HG02884 (cell line): ENCODE measurements around the gene CACNA1C.

Source experiments
- ATAC-seq: cut with Tn5 transposase; IDR thresholded peaks from one replicate; pipeline ENCODE4 v1.9.1; 2021; ENCODE audit warnings: mild to moderate bottlenecking, moderate library complexity; ENCODE audit not compliant: unreplicated experiment

Gene CACNA1C

DNA sequence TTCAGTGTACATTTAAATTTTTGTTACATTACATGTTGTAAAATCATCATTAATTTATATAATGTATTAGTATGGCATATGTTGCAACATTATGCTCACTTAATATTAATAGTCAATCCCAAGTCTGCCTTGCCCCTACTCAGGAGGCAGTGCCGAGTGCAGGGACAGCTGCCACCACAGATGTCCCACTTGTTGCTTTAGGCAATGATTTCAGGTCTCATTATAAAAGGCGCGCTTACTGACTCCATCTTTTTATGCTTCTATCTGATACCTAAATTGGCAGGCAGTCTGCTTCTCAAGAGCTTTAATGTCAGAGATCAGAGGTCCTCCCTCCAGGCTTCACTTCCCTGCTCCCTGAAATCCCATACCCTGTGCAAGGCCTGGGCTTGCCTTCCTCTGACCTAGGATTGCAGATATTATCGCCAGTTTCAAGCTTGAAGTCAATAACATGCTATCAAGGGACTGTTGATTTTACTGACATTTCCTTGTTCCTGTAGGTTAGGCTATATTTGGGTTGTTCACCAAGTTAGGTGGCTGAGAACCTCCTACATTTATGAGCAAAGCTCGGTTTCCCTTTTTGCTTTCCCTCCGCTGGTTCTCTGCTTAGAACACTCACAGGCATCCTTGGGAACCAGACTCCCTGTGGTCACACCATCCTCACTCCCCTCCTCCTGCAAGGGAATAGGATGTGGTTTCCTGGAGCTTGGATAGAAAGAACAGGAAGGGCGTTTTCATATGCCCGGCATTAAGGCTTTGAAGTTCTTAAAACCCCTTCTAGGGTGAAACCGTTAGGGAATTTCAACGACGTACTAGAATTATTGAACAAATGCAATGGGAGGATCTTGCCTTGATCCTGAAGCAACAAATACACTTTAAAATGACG, 533.6 kb downstream of the CACNA1C start:
- no peak for ATAC-seq

- no peak for ATAC-seq
These were observed 535.6 kb downstream of the CACNA1C start for GRCh38 chr12:2588345-2588744.

DNA sequence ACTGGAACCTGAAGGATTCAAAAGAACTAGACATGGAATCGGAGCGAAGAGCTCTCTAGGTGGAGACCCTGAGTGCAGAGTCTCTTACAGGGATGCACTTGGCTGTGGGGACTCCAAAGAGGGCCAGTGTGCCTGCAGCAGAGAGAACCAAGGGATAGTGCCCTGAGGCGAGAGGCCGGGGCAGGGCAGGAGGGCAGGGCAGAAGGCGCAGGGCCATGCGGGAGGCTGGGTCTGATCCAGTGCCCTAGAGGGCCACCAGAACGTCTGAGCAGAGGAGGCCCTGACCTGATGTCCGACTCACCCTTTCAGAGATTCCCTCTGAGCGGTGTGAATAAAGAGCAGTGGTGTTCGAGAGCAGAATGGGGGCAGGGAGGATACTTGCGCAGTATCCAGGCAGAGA, 536.6 kb downstream of the CACNA1C start:
- no peak for ATAC-seq

DNA sequence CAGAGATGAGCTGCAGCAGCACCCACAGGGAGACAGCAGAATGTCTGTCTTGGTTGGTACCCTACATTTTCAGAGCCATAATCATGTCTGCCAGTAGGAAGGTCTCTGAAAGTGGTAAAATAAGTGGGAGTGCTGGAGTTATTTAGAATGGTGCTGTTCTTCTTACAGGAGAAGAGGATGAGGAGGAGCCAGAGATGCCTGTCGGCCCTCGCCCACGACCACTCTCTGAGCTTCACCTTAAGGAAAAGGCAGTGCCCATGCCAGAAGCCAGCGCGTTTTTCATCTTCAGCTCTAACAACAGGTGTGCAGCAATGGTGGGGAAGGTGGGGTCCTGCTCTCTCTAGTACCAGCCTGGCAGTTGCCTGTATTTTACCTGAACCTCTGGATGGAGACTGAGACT, 540.3 kb downstream of the CACNA1C start:
- no peak for ATAC-seq

GRCh38 chr12:2596441-2596840, 543.7 kb downstream of the CACNA1C start:
- no peak for ATAC-seq

DNA sequence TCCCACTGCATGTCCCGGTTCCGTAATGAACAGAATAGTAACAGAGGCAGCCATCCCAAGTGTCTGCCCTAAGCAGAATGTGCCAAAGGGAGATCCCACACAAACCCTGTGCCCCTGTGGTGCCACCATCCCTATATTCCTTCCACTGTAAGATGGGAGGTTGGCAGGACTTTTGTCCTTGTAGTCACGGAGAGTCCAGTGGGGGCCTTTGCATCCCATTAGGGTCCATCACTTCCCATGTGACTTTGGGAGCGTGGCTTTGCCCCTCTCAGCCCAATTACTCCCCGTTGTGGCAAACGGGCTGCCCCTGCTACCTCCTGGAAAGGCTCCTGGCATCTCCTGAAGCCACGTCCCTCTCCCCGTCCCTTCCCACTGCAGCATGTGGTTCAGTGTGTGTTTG, 552.5 kb downstream of the CACNA1C start:
- no peak for ATAC-seq

GRCh38 chr12:2606186-2606910, 553.6 kb downstream of the CACNA1C start:
- no peak for ATAC-seq

- no peak for ATAC-seq
These were observed 555.3 kb downstream of the CACNA1C start for GRCh38 chr12:2607881-2608607.

- ATAC-seq = no peak
These were observed 555.8 kb downstream of the CACNA1C start for GRCh38 chr12:2608608-2608945.

- no peak for ATAC-seq
These were observed 556.2 kb downstream of the CACNA1C start for GRCh38 chr12:2609020-2609419.

GRCh38 chr12:2610358-2610757, 557.6 kb downstream of the CACNA1C start:
- ATAC-seq = no peak

DNA sequence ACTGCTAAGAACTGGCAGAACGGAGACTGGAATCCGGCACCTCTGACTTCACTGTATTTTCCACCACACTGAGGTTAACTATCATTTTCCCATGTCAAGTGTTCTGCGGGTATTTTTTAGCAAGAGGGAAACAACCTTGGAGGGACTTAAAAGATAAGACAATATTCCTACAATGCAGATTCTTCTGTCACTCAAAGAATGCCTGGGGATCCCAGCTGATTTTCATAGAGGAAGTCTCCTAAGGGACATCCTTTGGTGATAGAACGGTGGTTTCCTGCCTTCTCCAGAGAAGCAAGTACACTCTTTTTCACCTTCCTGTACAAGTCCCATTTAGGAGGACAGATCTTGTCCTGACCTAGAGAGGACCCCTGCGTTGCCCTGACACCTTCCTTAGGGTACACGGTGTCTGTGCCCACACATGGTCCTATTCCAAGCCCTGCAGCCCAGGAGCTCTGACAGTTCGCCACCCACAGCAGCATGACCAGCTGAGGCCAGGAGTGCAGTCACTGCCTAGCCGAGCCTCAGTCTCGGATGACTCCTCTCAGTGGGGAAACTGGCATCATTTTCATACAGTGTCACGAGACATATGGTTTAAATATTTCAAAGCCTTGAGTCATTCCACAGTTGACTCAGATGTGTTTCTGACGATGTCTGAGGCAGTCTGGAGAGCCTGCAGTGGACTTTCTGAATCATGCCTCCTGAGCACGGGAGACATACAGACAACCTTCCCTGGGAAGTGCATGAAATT, 560.7 kb downstream of the CACNA1C start:
- peak; percentile 60 for ATAC-seq

DNA sequence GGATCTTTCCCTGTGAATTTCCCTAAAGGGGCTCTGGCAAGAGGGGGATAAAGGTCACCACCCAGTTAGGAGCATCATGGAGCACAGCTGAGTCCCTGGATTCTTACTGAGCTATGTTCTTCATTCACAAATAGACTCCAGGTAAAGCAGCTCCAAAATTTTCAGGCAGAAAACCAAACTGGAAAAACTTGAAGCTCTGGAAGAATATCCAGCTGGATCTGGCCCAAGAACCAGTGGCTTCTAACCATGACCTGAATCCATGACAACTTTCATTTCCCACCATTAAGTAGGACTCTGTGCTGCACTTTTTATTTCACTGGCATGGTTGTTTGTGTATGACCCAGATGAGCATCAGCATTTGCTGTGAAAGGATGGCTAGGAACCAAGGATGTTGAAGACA, 561.6 kb downstream of the CACNA1C start:
- no peak for ATAC-seq

DNA sequence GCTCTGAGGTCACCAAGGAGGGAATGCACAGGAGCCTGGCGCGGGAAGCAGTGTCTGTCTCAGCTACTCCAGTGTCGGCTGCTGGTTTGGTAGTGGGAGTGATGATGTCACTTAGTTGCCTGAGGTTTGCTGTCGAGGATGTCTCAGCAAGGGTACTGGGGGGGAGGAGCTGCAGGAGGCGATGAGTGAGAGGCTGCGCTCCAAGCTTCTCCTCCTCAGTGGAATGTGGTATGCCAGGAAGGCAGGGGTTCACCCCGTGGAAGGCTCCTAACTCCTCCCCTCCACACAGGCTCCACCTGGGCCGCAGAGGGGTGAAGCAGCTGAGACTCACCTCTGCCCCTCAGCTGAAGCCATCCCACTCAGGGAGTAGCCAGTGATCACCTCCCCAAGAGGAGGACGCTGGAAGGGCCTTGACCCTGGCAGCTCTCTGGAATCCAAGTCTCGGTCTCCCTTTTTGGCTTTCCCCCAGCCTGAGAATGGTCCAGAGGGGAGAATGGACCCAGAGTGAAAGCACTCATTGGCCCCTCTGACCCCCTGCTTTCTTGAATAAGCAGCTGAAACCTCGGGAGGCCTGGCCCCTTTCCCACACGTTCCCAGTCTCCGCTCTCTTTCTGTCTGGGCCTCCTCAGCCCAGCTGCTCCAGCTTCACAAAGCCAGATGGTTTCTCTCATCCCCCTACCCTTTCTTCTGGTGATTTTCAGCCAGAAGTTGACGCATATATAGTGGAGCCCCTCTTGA, 563.0 kb downstream of the CACNA1C start:
- no peak for ATAC-seq

GRCh38 chr12:2616763-2617162, 564.0 kb downstream of the CACNA1C start:
- ATAC-seq = no peak

GRCh38 chr12:2617365-2617764, 564.6 kb downstream of the CACNA1C start:
- no peak for ATAC-seq

GRCh38 chr12:2618291-2618995, 565.7 kb downstream of the CACNA1C start:
- ATAC-seq = no peak

- no peak for ATAC-seq
These were observed 566.3 kb downstream of the CACNA1C start for GRCh38 chr12:2619136-2619535.

DNA sequence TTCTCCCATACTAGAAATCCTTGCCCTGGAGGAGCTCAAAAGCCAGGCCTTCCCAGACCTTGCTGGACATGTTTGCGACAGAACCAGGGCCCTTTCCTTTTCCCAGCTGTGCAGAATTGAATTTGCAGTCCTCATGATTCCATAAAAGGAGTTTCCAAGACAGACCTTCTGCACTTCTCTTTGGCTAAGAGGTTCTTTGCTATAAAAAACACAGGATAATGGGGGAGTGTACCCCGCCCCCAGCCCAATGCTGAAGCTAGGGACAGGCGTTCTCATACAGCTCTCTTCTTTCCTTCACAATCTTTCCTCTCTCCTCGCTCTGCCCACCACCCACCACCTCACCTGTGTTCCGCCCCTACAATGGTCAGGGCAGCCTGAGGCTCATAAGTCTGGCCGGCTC, 569.7 kb downstream of the CACNA1C start:
- no peak for ATAC-seq

GRCh38 chr12:2623472-2623871, 570.7 kb downstream of the CACNA1C start:
- ATAC-seq = no peak
